Mucosa of descending colon (tissue), 3 donors: Measurements from ENCODE around the gene LRIF1. TPM values are rescaled to one million over a fixed set of nuclear protein-coding genes. Genes with fewer than 3 reads are reported as not detected.
A peak's percentile ranks its signal among the peaks of the same experiment; 100 is the strongest.
"Not testable (repeated sequence)": the region's sequence is repeated elsewhere in the genome, so short reads cannot be mapped to it uniquely, and the experiment has no call there.

Experiments used
- ATAC-seq: fragments of 200-7000 bp; cut with Tn5 transposase; one replicate; pipeline ENCODE4 v1.9.1; 2020; ENCODE audit warnings: mild to moderate bottlenecking, moderate library complexity
- DNase-seq, 3 donors: peaks; one replicate each; pipeline ENCODE4 v3.0.0-alpha.2; 2020
- H3K36me3 ChIP-seq: fragments of 200-600 bp; one replicate; pipeline ENCODE4 v1.8.0; 2021; ENCODE audit warnings: low read depth, mild to moderate bottlenecking
- H3K4me1 ChIP-seq: fragments of 200-600 bp; one replicate; pipeline ENCODE4 v1.8.0; 2021; ENCODE audit warnings: low read depth, mild to moderate bottlenecking
- H3K4me3 ChIP-seq: fragments of 200-600 bp; one replicate; pipeline ENCODE4 v1.8.0; 2021; ENCODE audit warnings: mild to moderate bottlenecking
- H3K9me3 ChIP-seq: fragments of 200-600 bp; one replicate; pipeline ENCODE4 v1.8.0; 2021; ENCODE audit warnings: mild to moderate bottlenecking
- intact Hi-C, 2 donors: fragments of 100-400 bp; cut with DNase I in 1 of 2; cut with micrococcal nuclease in 1 of 2; formaldehyde crosslinking; loops; one replicate each; pipeline versions ENCODE4 v1.11.0 to v1.11.1; 2022; cut with DNase I, micrococcal nuclease
- long read RNA-seq, 2 donors: library from polyadenylated mRNA; unstranded; transcript quantifications; one replicate each; pipeline ENCODE4 v2.0.0, GENCODE V29; 2019 to 2021
- total RNA-seq, 3 donors: library from RNA; stranded (reverse); fragmentation: NEBNext Ultra II Directional in 2 of 3; extraction: Animal tissue kit (Norgen Biotek cat#: 25700) in 2 of 3; gene quantifications; one replicate each; pipeline versions ENCODE4 v1.2.1 to v1.2.4, GENCODE V29; 2021 to 2023
- TF ChIP-seq, protein P1 (sequence below): fragments of 200-600 bp; IDR thresholded peaks from one replicate; pipeline ENCODE4 v1.8.0; 2022; ENCODE audit warnings: antibody characterized with exemption, mild to moderate bottlenecking
- donor health status: DM: no; HTN: no; CAD: no; lungs with moderate emphysema.
- donor health status: DM: no; HTN: no; CAD: no.
- donor health status: DM: no; HTN: yes; CAD: no.

The LRIF1 gene, protein sequence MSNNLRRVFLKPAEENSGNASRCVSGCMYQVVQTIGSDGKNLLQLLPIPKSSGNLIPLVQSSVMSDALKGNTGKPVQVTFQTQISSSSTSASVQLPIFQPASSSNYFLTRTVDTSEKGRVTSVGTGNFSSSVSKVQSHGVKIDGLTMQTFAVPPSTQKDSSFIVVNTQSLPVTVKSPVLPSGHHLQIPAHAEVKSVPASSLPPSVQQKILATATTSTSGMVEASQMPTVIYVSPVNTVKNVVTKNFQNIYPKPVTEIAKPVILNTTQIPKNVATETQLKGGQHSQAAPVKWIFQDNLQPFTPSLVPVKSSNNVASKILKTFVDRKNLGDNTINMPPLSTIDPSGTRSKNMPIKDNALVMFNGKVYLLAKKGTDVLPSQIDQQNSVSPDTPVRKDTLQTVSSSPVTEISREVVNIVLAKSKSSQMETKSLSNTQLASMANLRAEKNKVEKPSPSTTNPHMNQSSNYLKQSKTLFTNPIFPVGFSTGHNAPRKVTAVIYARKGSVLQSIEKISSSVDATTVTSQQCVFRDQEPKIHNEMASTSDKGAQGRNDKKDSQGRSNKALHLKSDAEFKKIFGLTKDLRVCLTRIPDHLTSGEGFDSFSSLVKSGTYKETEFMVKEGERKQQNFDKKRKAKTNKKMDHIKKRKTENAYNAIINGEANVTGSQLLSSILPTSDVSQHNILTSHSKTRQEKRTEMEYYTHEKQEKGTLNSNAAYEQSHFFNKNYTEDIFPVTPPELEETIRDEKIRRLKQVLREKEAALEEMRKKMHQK
- total RNA-seq, result 1 to 10 TPM; 8.2 to 8.7 (median 8.6) TPM
- long read RNA-seq, donor 1, transcript LRIF1-201 (4 exons, 3,475 nt), result major isoform, 7 of 14 reads
- long read RNA-seq, donor 1, partial matches to known transcripts, result 1 of 14 reads
- long read RNA-seq, donor 1, other reads (novel, unspliced or antisense), result 2 of 14 reads
- long read RNA-seq, donor 2, partial matches to known transcripts, result 3 of 11 reads
- long read RNA-seq, donor 2, other reads (novel, unspliced or antisense), result 3 of 11 reads

DNA sequence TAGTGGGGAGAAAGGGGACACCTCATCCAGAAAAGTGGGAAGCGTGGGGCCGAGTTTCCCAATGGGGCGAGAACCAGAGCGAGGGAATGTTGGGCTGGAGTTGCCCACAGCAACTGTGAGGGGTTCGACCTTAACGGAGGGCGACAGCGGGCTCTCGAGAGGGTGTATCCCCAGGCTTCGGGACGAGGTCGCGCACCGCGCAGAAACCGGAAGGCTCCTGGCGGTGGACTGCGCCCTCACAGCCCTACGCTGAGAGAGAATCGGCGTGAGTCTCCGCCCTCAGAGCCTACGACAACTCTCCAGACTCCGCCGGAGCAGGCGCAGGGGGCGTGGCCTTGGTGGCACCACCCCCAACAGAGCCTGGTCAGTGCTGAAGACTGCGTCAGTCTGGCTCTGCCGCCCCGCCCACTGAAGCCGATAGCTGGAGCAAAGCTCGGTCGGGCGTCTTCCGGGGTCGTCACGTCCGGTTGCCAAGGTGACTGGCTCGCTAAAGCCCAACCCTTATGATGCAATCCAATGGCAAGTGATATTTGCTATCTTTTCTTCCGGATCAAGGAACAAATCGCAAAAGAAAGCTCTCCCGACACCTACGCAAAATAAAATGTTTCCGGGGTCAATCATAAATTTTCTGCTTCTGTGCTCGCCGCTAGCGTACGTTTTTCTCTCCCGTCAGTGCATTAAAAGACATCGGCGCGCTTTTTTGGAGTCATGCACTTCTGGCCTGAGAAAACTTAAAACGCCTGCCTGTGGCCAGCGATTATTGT is at the start of gene LRIF1:
LRIF1 (minus strand) TSS at position 232 of the 764 bp plus-strand sequence. CDS start 234 bp downstream, outside the sequence.
- ATAC-seq (peak; percentile 99), DNase-seq (peak; percentile 99 to 100 (median 100))
- Histone ChIP-seq H3K36me3 (peaks cover 4% of the 10 kb centered on the region), H3K4me1 (no peaks in the 10 kb centered on the region), H3K4me3 (peak within 1 kb of the TSS; percentile 29), H3K9me3 (peaks cover 35% of the 10 kb centered on the region)
- TF ChIP-seq, protein P1, sequence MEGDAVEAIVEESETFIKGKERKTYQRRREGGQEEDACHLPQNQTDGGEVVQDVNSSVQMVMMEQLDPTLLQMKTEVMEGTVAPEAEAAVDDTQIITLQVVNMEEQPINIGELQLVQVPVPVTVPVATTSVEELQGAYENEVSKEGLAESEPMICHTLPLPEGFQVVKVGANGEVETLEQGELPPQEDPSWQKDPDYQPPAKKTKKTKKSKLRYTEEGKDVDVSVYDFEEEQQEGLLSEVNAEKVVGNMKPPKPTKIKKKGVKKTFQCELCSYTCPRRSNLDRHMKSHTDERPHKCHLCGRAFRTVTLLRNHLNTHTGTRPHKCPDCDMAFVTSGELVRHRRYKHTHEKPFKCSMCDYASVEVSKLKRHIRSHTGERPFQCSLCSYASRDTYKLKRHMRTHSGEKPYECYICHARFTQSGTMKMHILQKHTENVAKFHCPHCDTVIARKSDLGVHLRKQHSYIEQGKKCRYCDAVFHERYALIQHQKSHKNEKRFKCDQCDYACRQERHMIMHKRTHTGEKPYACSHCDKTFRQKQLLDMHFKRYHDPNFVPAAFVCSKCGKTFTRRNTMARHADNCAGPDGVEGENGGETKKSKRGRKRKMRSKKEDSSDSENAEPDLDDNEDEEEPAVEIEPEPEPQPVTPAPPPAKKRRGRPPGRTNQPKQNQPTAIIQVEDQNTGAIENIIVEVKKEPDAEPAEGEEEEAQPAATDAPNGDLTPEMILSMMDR, result peak; percentile 47
- intact Hi-C loops, result no loop called here

DNA sequence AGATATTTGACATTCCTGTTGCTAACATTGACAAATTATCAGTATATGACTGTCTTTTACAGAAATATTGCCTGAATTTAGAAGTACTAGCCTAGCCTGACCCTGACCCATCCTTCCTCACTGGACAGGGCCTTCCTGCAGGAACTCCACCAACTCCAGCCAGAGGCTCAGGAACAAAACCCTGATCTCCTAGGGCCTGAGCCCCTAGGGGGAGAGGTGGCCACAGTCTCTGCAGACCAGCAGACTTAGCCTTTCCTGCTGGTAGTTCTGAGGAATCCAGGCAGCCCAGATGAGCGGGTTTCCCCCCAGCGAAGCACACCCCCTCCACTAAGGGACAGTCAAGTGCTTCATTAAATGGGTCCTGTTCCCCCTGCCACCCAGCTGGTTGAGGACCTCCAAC is 44.3 kb upstream of the LRIF1 start:
- TF ChIP-seq, protein P1, result no peak
- no peaks in the 10 kb centered on the region for H3K4me1 ChIP-seq

DNA sequence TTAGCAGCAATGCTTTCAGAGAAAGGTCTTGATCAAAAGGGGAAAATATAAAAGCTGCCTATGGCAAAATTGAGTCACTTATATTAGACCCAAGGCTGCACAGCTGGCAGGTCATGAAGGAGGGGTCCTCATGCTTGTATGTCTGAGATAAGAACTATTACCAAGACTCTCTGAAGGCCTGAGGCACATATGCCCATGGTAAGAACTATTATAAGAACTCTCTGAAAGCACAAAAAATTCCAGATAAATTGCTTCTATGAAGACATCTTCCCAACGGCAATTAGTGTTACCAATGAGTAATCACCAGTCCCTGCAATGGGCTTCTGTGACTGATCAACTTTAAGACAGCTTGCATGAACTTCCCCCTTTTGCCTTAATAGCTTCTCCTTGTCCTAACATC is 42.8 kb upstream of the LRIF1 start:
- ATAC-seq (no peak), DNase-seq (no peak)
- TF ChIP-seq, protein P1, result no peak
- no peaks in the 10 kb centered on the region for H3K36me3 ChIP-seq
- no peaks in the 10 kb centered on the region for H3K4me1 ChIP-seq
- no peak overlapping the region for H3K4me3 ChIP-seq
- intact Hi-C loops, result no loop called here
- peaks cover 3% of the 10 kb centered on the region for H3K9me3 ChIP-seq

More for the DNA sequence above, 44.3 kb upstream of the LRIF1 start:
- ATAC-seq (no peak), DNase-seq (no peak)
- Histone ChIP-seq H3K36me3 (no peaks in the 10 kb centered on the region), H3K4me3 (no peak overlapping the region), H3K9me3 (peaks cover 5% of the 10 kb centered on the region)
- intact Hi-C loops, result no loop called here

DNA sequence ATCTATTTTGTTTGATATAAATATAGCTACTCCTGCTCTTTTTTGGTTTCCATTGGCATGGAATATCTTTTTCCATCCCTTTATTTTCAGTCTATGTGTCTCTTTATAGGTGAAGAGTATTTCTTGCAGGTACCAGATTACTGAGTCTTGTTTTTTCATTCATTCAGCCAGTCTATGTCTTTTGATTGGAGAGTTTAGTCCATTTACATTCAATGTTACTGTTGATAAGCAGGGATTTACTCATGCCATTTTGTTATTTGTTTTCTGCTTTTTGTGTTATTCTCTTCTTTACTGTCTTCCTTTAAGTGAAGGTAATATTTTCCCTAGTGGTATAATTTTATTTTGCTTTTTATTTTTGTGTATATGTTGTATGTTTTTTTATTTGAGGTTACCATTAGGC is 35.9 kb upstream of the LRIF1 start:
- H3K36me3 ChIP-seq, intact Hi-C loops, H3K9me3 ChIP-seq, H3K4me3 ChIP-seq, DNase-seq, H3K4me1 ChIP-seq, ATAC-seq: not testable (repeated sequence)

DNA sequence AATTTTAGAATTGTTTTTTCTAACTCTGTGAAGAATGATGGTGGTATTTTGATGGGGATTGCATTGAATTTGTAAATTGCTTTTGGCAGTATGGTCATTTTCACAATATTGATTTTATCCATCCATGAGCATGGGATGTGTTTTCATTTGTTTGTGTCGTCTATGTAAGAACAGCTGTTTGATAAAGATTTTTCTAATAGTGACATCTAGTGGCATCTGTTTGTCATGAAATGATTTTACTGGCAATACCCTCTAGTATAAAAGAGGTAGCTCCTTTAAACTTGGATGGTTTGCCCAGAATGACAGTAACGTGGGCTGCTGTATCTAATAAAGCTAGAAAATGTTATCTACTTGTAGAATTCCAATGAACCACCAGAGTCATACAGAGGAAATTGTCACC is 28.6 kb upstream of the LRIF1 start:
- H3K9me3 ChIP-seq, H3K4me3 ChIP-seq, intact Hi-C loops, ATAC-seq, H3K36me3 ChIP-seq, DNase-seq, H3K4me1 ChIP-seq: not testable (repeated sequence)

DNA sequence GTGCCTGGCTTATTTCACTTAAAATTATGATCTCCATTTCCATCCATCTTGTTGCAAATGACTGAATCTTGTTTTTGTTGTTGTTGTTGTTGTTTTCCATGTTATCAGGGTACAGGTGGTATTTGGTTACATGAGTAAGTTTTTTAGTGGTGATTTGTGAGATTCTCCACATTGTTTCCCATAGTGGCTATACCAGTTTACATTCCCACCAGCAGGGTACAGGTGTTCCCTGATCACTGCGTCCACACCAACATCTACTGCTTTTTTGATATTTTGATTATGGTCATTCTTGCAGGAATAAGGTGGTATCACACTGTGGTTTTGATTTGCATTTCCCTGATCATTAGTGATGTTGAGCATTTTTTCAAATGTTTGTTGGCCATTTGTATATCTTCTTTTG is 27.6 kb upstream of the LRIF1 start:
- H3K36me3 ChIP-seq, H3K4me3 ChIP-seq, H3K4me1 ChIP-seq, intact Hi-C loops, H3K9me3 ChIP-seq, ATAC-seq, DNase-seq: not testable (repeated sequence)
